Right cardiac atrium (tissue), 5 donors: ENCODE results near the gene SNHG17. TPM values are rescaled to one million over a fixed set of nuclear protein-coding genes. Genes with fewer than 3 reads are reported as not detected.
A peak's percentile ranks its signal among the peaks of the same experiment; 100 is the strongest.
"Not testable (repeated sequence)": the region's sequence is repeated elsewhere in the genome, so short reads cannot be mapped to it uniquely, and the experiment has no call there.

Experiments
- ATAC-seq, 2 donors: fragments of 200-7000 bp; cut with Tn5 transposase; one replicate each; pipeline versions ENCODE4 v1.8.0 to v1.9.1; 2020; ENCODE audit warnings: moderate library complexity in 2 of 2, mild to moderate bottlenecking in 1 of 2
- DNase-seq, 3 donors: peaks; one replicate each; pipeline ENCODE4 v3.0.0-alpha.2; 2020
- H3K27ac ChIP-seq: one replicate; pipeline ENCODE4 v1.5.1; 2013; ENCODE audit warnings: mild to moderate bottlenecking, low read length, control low read depth, moderate library complexity
- H3K27me3 ChIP-seq: one replicate; pipeline ENCODE4 v1.6.1; 2013; ENCODE audit not compliant: control insufficient read depth, insufficient read depth
- H3K4me1 ChIP-seq: one replicate; pipeline ENCODE4 v1.6.1; 2013; ENCODE audit warnings: low read length; ENCODE audit not compliant: control insufficient read depth, insufficient read depth
- H3K4me3 ChIP-seq: one replicate; pipeline ENCODE4 v1.5.1; 2013; ENCODE audit warnings: low read length, control low read depth
- H3K9me3 ChIP-seq: one replicate; pipeline ENCODE4 v1.6.1; 2013; ENCODE audit warnings: low read length; ENCODE audit not compliant: control insufficient read depth
- WGBS: extraction: QIAGEN DNeasy Blood & Tissue Kit; methylation state at CpG from one replicate; pipeline ENCODE4 v1.1.7; 2013; 5-methylcytosine and 5-hydroxymethylcytosine counted together
- intact Hi-C, 4 donors: fragments of 100-400 bp; cut with DNase I; formaldehyde crosslinking; loops; one replicate each; pipeline versions ENCODE4 v1.11.0 to v1.14.0; 2022 to 2023
- polyA plus RNA-seq: library from polyadenylated mRNA; stranded (reverse); fragments of 200-250 nt; gene quantifications from one replicate; pipeline ENCODE4 v1.2.3, GENCODE V29; 2013
- total RNA-seq, 4 donors: library from RNA; stranded (reverse); fragmentation: NEBNext Ultra II Directional; extraction: Animal tissue kit (Norgen Biotek cat#: 25700); gene quantifications; one replicate each; pipeline ENCODE4 v1.2.1, GENCODE V29; 2021
- donor health status: healthy with polysubstance abuse.
- donor health status: DM: no; HTN: yes; CAD: no.
- donor health status: DM: no; HTN: no; CAD: no.
- donor health status: DM: no; HTN: yes; CAD: no; lungs with severe emphysema.
- donor health status: DM: yes; HTN: yes; CAD: no.

SNHG17 gene
- total and polyA plus RNA-seq, 5 donors, result 8.1 to 36.8 (median 8.6) TPM

GRCh38 chr20:38461167-38461566, 26.0 kb upstream of the SNHG17 start:
- H3K4me1 ChIP-seq, H3K27ac ChIP-seq, ATAC-seq, intact Hi-C loops, H3K4me3 ChIP-seq, H3K27me3 ChIP-seq, DNase-seq, H3K9me3 ChIP-seq: not testable (repeated sequence)
- 92% methylated on average over 21 of the region's 33 CpGs for WGBS

DNA sequence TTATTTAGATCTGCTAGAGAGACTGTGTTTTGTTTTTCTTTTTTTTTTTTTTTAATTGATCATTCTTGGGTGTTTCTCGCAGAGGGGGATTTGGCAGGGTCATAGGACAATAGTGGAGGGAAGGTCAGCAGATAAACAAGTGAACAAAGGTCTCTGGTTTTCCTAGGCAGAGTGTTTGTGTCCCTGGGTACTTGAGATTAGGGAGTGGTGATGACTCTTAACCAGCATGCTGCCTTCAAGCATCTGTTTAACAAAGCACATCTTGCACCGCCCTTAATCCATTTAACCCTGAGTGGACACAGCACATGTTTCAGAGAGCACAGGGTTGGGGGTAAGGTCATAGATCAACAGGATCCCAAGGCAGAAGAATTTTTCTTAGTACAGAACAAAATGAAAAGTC, 25.5 kb upstream of the SNHG17 start:
- H3K4me3 ChIP-seq, H3K4me1 ChIP-seq, H3K27me3 ChIP-seq, intact Hi-C loops, DNase-seq, H3K27ac ChIP-seq, H3K9me3 ChIP-seq: not testable (repeated sequence)
- ATAC-seq, result peak in 1 of 2 donors; percentile 64
- 33% methylated on average over 1 of the region's 2 CpGs for WGBS

DNA sequence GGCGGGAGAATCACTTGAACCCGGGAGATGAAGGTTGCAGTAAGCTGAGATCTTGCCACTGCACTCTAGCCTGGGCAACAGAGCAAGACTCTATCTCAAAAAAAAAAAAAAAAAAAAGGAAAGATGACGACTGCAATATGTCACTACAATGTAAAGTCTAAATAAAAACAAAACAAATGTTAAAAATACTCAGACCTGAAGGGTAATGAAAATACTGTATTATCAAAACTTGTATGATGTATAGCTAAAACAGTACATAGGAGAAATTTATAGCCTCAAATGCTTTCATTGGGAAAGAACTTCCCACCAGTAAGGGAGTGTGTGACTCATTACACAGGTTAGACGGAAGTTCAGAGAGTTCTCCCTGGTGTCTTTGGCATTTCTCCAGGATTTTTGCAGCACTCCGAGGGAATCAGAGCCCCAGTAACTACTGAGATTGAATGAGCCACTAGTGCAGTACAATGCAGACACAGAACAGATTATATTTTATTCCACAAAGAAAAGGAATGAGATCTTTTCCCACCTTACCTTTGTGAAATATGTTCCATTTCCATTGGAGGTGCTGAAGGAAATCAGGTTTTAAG, 25.0 kb upstream of the SNHG17 start:
- H3K27me3 ChIP-seq, result no peaks in the 10 kb centered on the region
- H3K4me1 ChIP-seq, result no peaks in the 10 kb centered on the region
- no peak for DNase-seq
- no peak overlapping the region for H3K4me3 ChIP-seq
- WGBS, result 42% methylated on average over 5 of the region's 5 CpGs
- H3K9me3 ChIP-seq, result no peaks in the 10 kb centered on the region
- ATAC-seq, result peak; percentile 86 to 97
- H3K27ac ChIP-seq, result no peak overlapping the region
- intact Hi-C loops, result no loop called here

DNA sequence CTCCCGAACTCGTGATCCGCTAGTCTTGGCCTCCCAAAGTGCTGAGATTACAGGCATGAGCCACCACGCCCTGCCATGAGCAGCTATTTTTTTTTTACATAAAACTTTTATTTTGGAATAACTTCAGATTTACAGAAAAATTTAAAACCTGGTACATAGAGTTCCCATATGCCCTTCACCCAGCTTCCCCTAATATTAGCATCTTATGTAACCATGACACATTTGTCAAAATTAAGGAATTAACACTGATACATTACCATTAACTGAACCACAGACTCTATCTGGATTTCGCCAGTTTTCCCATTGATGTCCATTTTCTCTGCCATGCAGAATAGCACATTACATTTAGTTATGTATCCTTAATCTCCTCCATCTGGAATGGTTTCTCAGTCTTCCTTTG, 23.2 kb upstream of the SNHG17 start:
- Histone ChIP-seq H3K4me1 (no peaks in the 10 kb centered on the region), H3K27ac (no peak overlapping the region), H3K9me3 (no peaks in the 10 kb centered on the region), H3K4me3 (no peak overlapping the region), H3K27me3 (no peaks in the 10 kb centered on the region)
- WGBS, result 95% methylated on average over 5 of the region's 5 CpGs
- DNase-seq (no peak), ATAC-seq (no peak)
- intact Hi-C loops, result no loop called here

- ATAC-seq (no peak), DNase-seq (no peak)
- intact Hi-C loops, result no loop called here
- no peaks in the 10 kb centered on the region for H3K27me3 ChIP-seq
- no peak overlapping the region for H3K4me3 ChIP-seq
- 92% methylated on average over 13 of the region's 13 CpGs for WGBS
- no peak overlapping the region for H3K27ac ChIP-seq
- H3K9me3 ChIP-seq, result no peaks in the 10 kb centered on the region
- no peaks in the 10 kb centered on the region for H3K4me1 ChIP-seq
Measured at GRCh38 chr20:38454556-38455473, 19.7 kb upstream of the SNHG17 start.

- WGBS, result 97% methylated on average over 2 of the region's 2 CpGs
- intact Hi-C loops, result no loop called here
- Histone ChIP-seq H3K27ac (no peak overlapping the region), H3K4me3 (no peak overlapping the region), H3K9me3 (no peaks in the 10 kb centered on the region), H3K4me1 (no peaks in the 10 kb centered on the region), H3K27me3 (no peaks in the 10 kb centered on the region)
- DNase-seq (no peak), ATAC-seq (no peak)
Measured at GRCh38 chr20:38453941-38454340, 18.8 kb upstream of the SNHG17 start.

GRCh38 chr20:38452880-38453624, 17.9 kb upstream of the SNHG17 start:
- WGBS, result 82% methylated on average over 17 of the region's 19 CpGs
- Histone ChIP-seq H3K9me3 (no peaks in the 10 kb centered on the region), H3K27me3 (no peaks in the 10 kb centered on the region), H3K4me1 (no peaks in the 10 kb centered on the region), H3K27ac (peak overlapping the region; percentile 81), H3K4me3 (no peak overlapping the region)
- DNase-seq, result peak in 2 of 3 donors; percentile 54 to 74
- intact Hi-C loops, result no loop called here
- ATAC-seq, result peak; percentile 45 to 85

- H3K27ac ChIP-seq, result no peak overlapping the region
- H3K27me3 ChIP-seq, result no peaks in the 10 kb centered on the region
- no peak overlapping the region for H3K4me3 ChIP-seq
- ATAC-seq (peak in 1 of 2 donors; percentile 22), DNase-seq (no peak)
- intact Hi-C loops, result no loop called here
- H3K4me1 ChIP-seq, result peaks cover 3% of the 10 kb centered on the region
- no peaks in the 10 kb centered on the region for H3K9me3 ChIP-seq
- WGBS, result 79% methylated on average over 7 of the region's 7 CpGs
Measured at GRCh38 chr20:38450412-38450975, 15.4 kb upstream of the SNHG17 start.

DNA sequence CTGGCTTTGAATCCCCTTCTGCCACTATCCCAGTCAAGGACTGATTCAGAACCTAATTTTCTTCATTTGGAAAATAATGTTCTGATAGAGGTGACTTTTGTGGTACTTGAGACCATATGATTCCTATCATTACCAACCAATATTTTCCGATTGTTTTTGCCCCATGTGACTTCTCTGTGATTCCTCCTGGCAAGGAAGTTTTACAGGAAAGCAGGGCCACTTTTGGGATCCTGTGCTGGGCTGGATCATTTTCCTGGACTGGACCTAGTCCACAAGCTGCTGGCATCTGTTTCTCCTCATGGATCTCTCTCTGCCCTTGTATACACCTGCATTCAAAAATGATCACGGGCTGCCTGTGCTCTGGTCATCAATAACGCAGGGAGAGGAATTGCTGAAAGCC, 13.9 kb upstream of the SNHG17 start:
- intact Hi-C loops, result no loop called here
- Histone ChIP-seq H3K4me3 (no peak overlapping the region), H3K4me1 (peaks cover 3% of the 10 kb centered on the region), H3K27ac (no peak overlapping the region), H3K9me3 (no peaks in the 10 kb centered on the region), H3K27me3 (no peaks in the 10 kb centered on the region)
- ATAC-seq (no peak), DNase-seq (no peak)
- WGBS, result 84% methylated on average over 3 of the region's 3 CpGs

DNA sequence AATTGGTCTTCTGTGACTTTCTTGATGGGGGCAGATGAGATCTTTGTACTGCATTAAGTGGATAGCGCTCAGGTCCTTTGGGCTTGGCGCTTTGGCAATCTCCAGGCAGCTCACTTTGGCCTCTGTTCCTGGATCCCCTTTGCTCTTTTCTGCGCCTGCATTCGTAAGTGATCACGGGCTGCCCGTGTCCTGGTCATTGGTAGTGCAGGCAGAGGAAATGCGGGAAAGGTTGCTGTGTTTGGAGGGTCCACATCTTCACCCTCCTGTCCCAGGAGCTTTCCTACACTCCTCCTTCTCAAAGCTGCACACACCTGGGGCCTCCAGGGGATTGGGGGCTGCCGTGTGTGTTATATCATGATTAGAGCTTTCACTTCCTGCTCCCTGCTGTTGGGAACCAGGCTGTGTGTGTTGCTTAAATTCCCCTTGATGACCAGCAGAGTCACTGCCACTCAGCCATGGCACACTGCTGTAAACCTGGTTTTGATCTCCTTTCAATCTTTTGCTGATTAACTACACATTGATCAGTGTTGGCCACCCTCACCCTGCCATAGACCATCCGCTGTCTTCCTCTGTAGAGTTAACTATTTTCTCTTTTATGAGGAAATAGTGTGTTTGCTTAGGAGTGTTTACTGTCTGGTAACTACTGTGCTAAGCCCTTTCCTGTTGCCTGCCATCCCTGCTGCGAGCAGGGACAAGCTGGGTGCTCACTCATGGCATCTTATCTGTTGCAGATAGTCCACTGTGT, 13.0 kb upstream of the SNHG17 start:
- intact Hi-C loops, result no loop called here
- no peak for DNase-seq
- ATAC-seq, result no peak
- H3K27ac ChIP-seq, result no peak overlapping the region
- 89% methylated on average over 10 of the region's 10 CpGs for WGBS
- no peaks in the 10 kb centered on the region for H3K9me3 ChIP-seq
- H3K27me3 ChIP-seq, result no peaks in the 10 kb centered on the region
- H3K4me3 ChIP-seq, result no peak overlapping the region
- H3K4me1 ChIP-seq, result peaks cover 3% of the 10 kb centered on the region
